ENCODE measurements around the gene POPDC2.

DNA sequence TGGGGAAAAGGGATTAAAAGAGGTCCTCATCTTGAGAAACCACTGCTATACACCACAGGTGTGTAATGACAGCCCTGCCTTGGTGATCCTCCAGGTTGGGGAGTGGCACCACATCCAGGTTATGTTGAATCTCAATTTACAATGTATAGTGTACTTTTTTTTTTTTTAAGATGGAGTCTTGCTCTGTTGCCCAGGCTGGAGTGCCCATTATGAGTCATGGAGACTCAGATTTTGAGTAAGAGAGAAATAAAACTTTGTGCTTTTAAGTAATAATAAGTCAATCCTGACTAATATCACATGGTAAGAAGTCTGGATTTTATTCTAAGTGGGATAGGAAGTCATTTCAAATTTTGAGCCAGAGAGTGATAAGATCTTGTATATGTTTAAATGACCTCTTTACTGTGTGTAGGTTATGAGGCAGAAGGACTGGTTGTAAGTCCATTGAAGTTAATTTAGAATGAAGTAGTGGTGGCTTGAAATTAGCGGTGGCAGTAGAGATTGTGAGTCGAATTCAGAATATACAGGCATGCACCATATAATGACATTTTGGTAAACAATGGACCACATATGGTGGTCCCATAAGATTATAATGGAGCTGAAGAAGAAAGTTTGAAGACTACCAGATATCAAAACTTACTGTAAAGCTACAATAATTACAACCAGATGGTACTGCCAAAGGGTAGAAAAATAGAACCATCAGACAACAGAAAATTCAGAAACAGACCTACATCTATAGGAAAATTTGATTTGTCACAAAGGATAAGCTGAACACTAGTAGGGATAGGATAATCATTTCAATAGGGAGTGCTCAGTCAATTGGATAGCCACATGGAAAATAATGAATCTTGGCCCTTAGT is 20.7 kb downstream of the POPDC2 start:
- TF ChIP-seq, protein P1, sequence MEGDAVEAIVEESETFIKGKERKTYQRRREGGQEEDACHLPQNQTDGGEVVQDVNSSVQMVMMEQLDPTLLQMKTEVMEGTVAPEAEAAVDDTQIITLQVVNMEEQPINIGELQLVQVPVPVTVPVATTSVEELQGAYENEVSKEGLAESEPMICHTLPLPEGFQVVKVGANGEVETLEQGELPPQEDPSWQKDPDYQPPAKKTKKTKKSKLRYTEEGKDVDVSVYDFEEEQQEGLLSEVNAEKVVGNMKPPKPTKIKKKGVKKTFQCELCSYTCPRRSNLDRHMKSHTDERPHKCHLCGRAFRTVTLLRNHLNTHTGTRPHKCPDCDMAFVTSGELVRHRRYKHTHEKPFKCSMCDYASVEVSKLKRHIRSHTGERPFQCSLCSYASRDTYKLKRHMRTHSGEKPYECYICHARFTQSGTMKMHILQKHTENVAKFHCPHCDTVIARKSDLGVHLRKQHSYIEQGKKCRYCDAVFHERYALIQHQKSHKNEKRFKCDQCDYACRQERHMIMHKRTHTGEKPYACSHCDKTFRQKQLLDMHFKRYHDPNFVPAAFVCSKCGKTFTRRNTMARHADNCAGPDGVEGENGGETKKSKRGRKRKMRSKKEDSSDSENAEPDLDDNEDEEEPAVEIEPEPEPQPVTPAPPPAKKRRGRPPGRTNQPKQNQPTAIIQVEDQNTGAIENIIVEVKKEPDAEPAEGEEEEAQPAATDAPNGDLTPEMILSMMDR (IDR thresholded peaks at IDR 0.05): no peak
- no peak for TF ChIP-seq POLR2A (IDR thresholded peaks at IDR 0.05)
- no peak for TF ChIP-seq POLR2AphosphoS5 (IDR thresholded peaks at IDR 0.05)
